Skeletal muscle tissue (tissue), 4 donors: ENCODE measurements around the gene NAPSA. TPM values are rescaled to one million over a fixed set of nuclear protein-coding genes. Genes with fewer than 3 reads are reported as not detected.

Experiments
- H3K27ac ChIP-seq: one replicate; pipeline ENCODE4 v1.7.0; 2013; ENCODE audit warnings: mild to moderate bottlenecking, low read depth, low read length, inconsistent platforms
- H3K27me3 ChIP-seq, 3 donors: one replicate each; pipeline ENCODE4 v1.7.0; 2013; ENCODE audit warnings: low read length in 3 of 3; ENCODE audit not compliant: control insufficient read depth in 3 of 3, insufficient read depth in 3 of 3
- H3K36me3 ChIP-seq, 3 donors: one replicate each; pipeline ENCODE4 v1.7.0; 2013; ENCODE audit warnings: low read length in 3 of 3; ENCODE audit not compliant: control insufficient read depth in 3 of 3, insufficient read depth in 3 of 3
- H3K4me1 ChIP-seq, 3 donors: one replicate each; pipeline ENCODE4 v1.7.0; 2013; ENCODE audit warnings: low read length in 3 of 3, mild to moderate bottlenecking in 3 of 3; ENCODE audit not compliant: control insufficient read depth in 3 of 3, insufficient read depth in 3 of 3
- H3K4me3 ChIP-seq, 3 donors: one replicate each; pipeline ENCODE4 v1.7.0; 2013; ENCODE audit warnings: low read length in 3 of 3
- H3K9ac ChIP-seq, 3 donors: one replicate each; pipeline ENCODE4 v1.7.0; 2013; ENCODE audit warnings: low read length in 3 of 3, mild to moderate bottlenecking in 3 of 3, moderate library complexity in 2 of 3, low read depth in 1 of 3
- H3K9me3 ChIP-seq, 3 donors: one replicate each; pipeline ENCODE4 v1.7.0; 2013; ENCODE audit warnings: low read length in 3 of 3; ENCODE audit not compliant: control insufficient read depth in 3 of 3
- total RNA-seq: library from RNA; depleted of rRNA; stranded (reverse); fragments of >200 nt; gene quantifications from one replicate; pipeline ENCODE4 v1.2.3, GENCODE V29; 2014
- donor health status: Osteomylitis.

NAPSA gene
- total RNA-seq, 1 donor from 2014 or later: not detected

- Histone ChIP-seq H3K27me3 (no peaks in the 10 kb centered on the region), H3K27ac (peak overlapping the region; percentile 88), H3K4me1 (peaks cover 14 to 18% (median 16%) of the 10 kb centered on the region in 3 donors), H3K4me3 (peak overlapping the region; percentile 63 to 84 (median 79)), H3K9ac (peak overlapping the region; percentile 68 to 82 (median 78)), H3K36me3 (peaks cover 25 to 29% (median 27%) of the 10 kb centered on the region in 3 donors), H3K9me3 (no peaks in the 10 kb centered on the region)
Observed at GRCh38 chr19:50384685-50385535, 19.5 kb upstream of the NAPSA start.

- Histone ChIP-seq H3K27me3 (no peaks in the 10 kb centered on the region), H3K27ac (peak within 1 kb of the TSS; percentile 88), H3K4me1 (peaks cover 14 to 18% (median 16%) of the 10 kb centered on the region in 3 donors), H3K9ac (peak within 1 kb of the TSS; percentile 72 to 82 (median 78)), H3K4me3 (peak within 1 kb of the TSS; percentile 63 to 84 (median 79)), H3K9me3 (no peaks in the 10 kb centered on the region), H3K36me3 (peaks cover 33 to 36% (median 35%) of the 10 kb centered on the region in 3 donors)
Observed at GRCh38 chr19:50383852-50384684, 18.6 kb upstream of the NAPSA start, which contains the start of gene POLD1. Gene POLD1 (plus strand): TSS chr19:50384347. CDS start chr19:50398852, 14,505 bp downstream.

- peak overlapping the region in 2 of 3 donors; percentile 78 to 82 for H3K9ac ChIP-seq
Observed at GRCh38 chr19:50383001-50383851, 17.8 kb upstream of the NAPSA start.

GRCh38 chr19:50381881-50382729 lies 16.7 kb upstream of the NAPSA start:
- no peak overlapping the region for H3K9ac ChIP-seq
- H3K36me3 ChIP-seq: peaks cover 40 to 50% (median 49%) of the 10 kb centered on the region in 3 donors
- no peaks in the 10 kb centered on the region for H3K27me3 ChIP-seq

More at GRCh38 chr19:50383001-50383851, 17.8 kb upstream of the NAPSA start:
- no peaks in the 10 kb centered on the region for H3K9me3 ChIP-seq
- peaks cover 42 to 45% (median 43%) of the 10 kb centered on the region in 3 donors for H3K36me3 ChIP-seq
- H3K4me3 ChIP-seq: peak overlapping the region; percentile 46 to 84 (median 63)
- peaks cover 14 to 18% (median 16%) of the 10 kb centered on the region in 3 donors for H3K4me1 ChIP-seq
- H3K27me3 ChIP-seq: no peaks in the 10 kb centered on the region
- H3K27ac ChIP-seq: peak overlapping the region; percentile 88

GRCh38 chr19:50380751-50381151 lies 15.3 kb upstream of the NAPSA start:
- H3K27ac ChIP-seq: no peak overlapping the region
- H3K27me3 ChIP-seq: no peaks in the 10 kb centered on the region
- H3K9me3 ChIP-seq: no peaks in the 10 kb centered on the region
- peaks cover 16 to 22% (median 18%) of the 10 kb centered on the region in 3 donors for H3K4me1 ChIP-seq
- H3K9ac ChIP-seq: peak overlapping the region in 1 of 3 donors; percentile 25
- no peak overlapping the region for H3K4me3 ChIP-seq
- H3K36me3 ChIP-seq: peaks cover 40 to 49% (median 48%) of the 10 kb centered on the region in 3 donors

More at GRCh38 chr19:50381881-50382729, 16.7 kb upstream of the NAPSA start:
- H3K4me1 ChIP-seq: peaks cover 14 to 18% (median 16%) of the 10 kb centered on the region in 3 donors
- H3K27ac ChIP-seq: no peak overlapping the region
- H3K4me3 ChIP-seq: no peak overlapping the region
- no peaks in the 10 kb centered on the region for H3K9me3 ChIP-seq

GRCh38 chr19:50380137-50380536 lies 14.7 kb upstream of the NAPSA start:
- Histone ChIP-seq H3K36me3 (peaks cover 40 to 49% (median 48%) of the 10 kb centered on the region in 3 donors), H3K27ac (no peak overlapping the region), H3K4me3 (no peak overlapping the region), H3K27me3 (no peaks in the 10 kb centered on the region), H3K9me3 (no peaks in the 10 kb centered on the region), H3K9ac (peak overlapping the region in 1 of 3 donors; percentile 8), H3K4me1 (peaks cover 14 to 19% (median 15%) of the 10 kb centered on the region in 3 donors)

- Histone ChIP-seq H3K9me3 (no peaks in the 10 kb centered on the region), H3K4me1 (peaks cover 9 to 14% (median 10%) of the 10 kb centered on the region in 3 donors), H3K4me3 (no peak overlapping the region), H3K36me3 (peaks cover 40 to 49% (median 48%) of the 10 kb centered on the region in 3 donors), H3K27me3 (no peaks in the 10 kb centered on the region), H3K9ac (no peak overlapping the region), H3K27ac (no peak overlapping the region)
Observed at GRCh38 chr19:50379602-50380001, 14.2 kb upstream of the NAPSA start.

GRCh38 chr19:50378863-50379236 lies 13.4 kb upstream of the NAPSA start:
- Histone ChIP-seq H3K4me1 (peaks cover 5 to 9% (median 8%) of the 10 kb centered on the region in 3 donors), H3K9ac (no peak overlapping the region), H3K9me3 (no peaks in the 10 kb centered on the region), H3K36me3 (peaks cover 40 to 49% (median 48%) of the 10 kb centered on the region in 3 donors), H3K4me3 (no peak overlapping the region), H3K27me3 (no peaks in the 10 kb centered on the region), H3K27ac (no peak overlapping the region)
